ENCODE measurements around the gene ZNF862.

GRCh38 chr7:149794661-149795060, 43.5 kb upstream of the ZNF862 start:
- TF ChIP-seq, protein P1, sequence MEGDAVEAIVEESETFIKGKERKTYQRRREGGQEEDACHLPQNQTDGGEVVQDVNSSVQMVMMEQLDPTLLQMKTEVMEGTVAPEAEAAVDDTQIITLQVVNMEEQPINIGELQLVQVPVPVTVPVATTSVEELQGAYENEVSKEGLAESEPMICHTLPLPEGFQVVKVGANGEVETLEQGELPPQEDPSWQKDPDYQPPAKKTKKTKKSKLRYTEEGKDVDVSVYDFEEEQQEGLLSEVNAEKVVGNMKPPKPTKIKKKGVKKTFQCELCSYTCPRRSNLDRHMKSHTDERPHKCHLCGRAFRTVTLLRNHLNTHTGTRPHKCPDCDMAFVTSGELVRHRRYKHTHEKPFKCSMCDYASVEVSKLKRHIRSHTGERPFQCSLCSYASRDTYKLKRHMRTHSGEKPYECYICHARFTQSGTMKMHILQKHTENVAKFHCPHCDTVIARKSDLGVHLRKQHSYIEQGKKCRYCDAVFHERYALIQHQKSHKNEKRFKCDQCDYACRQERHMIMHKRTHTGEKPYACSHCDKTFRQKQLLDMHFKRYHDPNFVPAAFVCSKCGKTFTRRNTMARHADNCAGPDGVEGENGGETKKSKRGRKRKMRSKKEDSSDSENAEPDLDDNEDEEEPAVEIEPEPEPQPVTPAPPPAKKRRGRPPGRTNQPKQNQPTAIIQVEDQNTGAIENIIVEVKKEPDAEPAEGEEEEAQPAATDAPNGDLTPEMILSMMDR (IDR thresholded peaks at IDR 0.05) = no peak
- TF ChIP-seq POLR2A (IDR thresholded peaks at IDR 0.05) = no peak
